ENCODE measurements around the gene TSPAN1.
A peak's percentile ranks its signal among the peaks of the same experiment; 100 is the strongest.

Gene TSPAN1

GRCh38 chr1:46180082-46180616, 5.3 kb downstream of the TSPAN1 start:
- no CpG with 5 or more reads among the region's 12 CpGs for WGBS (ENCODE audit: extremely low coverage, insufficient coverage, low lambda C conversion rate)
- Histone ChIP-seq H3K79me1 (ENCODE audit: low read length) (no peaks in the 10 kb centered on the region), H3K4ac (ENCODE audit: low read depth, low read length) (no peak overlapping the region), H3K9ac (ENCODE audit: low read length) (no peak overlapping the region), H2AK5ac (ENCODE audit: low read length) (no peak overlapping the region), H3K79me2 (ENCODE audit: control insufficient read depth, insufficient read depth, low read length) (no peaks in the 10 kb centered on the region), H3K36me3 (ENCODE audit: control insufficient read depth, insufficient read depth, low read length) (no peaks in the 10 kb centered on the region), H3K27ac (ENCODE audit: low read depth, low read length) (no peak overlapping the region), H4K5ac (ENCODE audit: low read length) (no peak overlapping the region), H2BK5ac (ENCODE audit: low read length) (no peak overlapping the region), H3K23ac (ENCODE audit: low read length) (no peak overlapping the region), H3K4me3 (ENCODE audit: low read length) (no peak overlapping the region), H4K8ac (ENCODE audit: low read depth, low read length) (no peak overlapping the region), H3K56ac (ENCODE audit: low read length) (no peak overlapping the region), H3K4me1 (ENCODE audit: control insufficient read depth, low read depth, low read length) (peaks cover 3% of the 10 kb centered on the region), H3K27me3 (ENCODE audit: insufficient read depth, low read length, poor library complexity) (no peaks in the 10 kb centered on the region), H3K18ac (ENCODE audit: low read length) (no peak overlapping the region), H3K4me2 (ENCODE audit: low read length) (no peak overlapping the region), H2BK15ac (replicated peaks; ENCODE audit: low read depth) (no peak overlapping the region), H2BK120ac (ENCODE audit: low read depth, low read length) (no peak overlapping the region)
- DNase-seq: peak; percentile 70

DNA sequence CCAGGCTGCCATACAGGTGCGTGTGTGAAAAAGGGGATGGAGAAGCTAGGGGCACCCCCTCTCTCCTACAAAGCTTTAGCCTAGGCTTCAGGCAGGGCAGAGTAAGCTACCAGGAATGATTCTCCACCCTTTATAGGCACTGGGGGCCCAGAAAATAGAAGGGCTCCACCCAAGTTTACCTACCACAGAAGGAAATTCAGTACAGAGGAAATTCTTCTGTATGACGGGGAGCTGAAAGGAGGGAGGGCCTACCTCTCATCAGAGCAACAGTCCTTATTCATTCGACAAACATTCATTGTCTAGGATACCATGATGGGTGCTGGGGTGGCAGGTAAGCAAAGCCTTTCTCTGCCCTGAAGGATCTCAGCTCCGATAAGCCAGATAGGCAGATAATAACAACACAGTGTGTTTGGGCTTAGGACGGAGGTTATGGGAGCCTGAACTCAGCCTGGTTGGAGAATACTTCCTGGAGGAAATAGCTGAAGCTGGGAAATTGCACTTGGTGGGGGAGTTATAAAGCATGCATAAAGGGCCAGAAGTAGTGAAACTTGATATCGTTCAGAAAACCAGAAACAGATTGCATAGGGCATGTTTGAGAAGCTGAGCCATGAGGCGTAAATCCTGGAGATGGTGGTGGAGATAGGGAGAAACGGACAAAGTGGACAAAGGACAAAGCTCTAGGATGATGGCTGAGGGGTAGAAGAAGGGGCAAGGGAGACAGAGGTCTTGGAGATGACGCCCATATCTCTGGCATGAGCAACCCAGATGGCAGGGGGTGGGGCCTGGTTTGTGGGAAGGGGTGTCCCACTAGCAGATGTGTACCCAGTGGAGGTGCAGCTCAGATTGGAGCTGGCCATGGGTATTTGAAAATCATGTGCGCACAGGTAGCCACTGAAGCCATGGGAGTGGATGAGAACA, 6.7 kb downstream of the TSPAN1 start:
- Histone ChIP-seq H3K4me3 (ENCODE audit: low read length) (no peak overlapping the region), H4K5ac (ENCODE audit: low read length) (no peak overlapping the region), H3K9ac (ENCODE audit: low read length) (no peak overlapping the region), H3K27me3 (ENCODE audit: insufficient read depth, low read length, poor library complexity) (no peaks in the 10 kb centered on the region), H3K27ac (ENCODE audit: low read depth, low read length) (no peak overlapping the region), H3K79me1 (ENCODE audit: low read length) (no peaks in the 10 kb centered on the region), H2BK120ac (ENCODE audit: low read depth, low read length) (no peak overlapping the region), H3K23ac (ENCODE audit: low read length) (peak overlapping the region; percentile 38), H3K4ac (ENCODE audit: low read depth, low read length) (no peak overlapping the region), H2AK5ac (ENCODE audit: low read length) (no peak overlapping the region), H3K4me1 (ENCODE audit: control insufficient read depth, low read depth, low read length) (no peaks in the 10 kb centered on the region), H3K79me2 (ENCODE audit: control insufficient read depth, insufficient read depth, low read length) (no peaks in the 10 kb centered on the region), H3K56ac (ENCODE audit: low read length) (no peak overlapping the region), H3K4me2 (ENCODE audit: low read length) (no peak overlapping the region), H4K8ac (ENCODE audit: low read depth, low read length) (no peak overlapping the region), H3K18ac (ENCODE audit: low read length) (no peak overlapping the region), H2BK5ac (ENCODE audit: low read length) (no peak overlapping the region), H2BK15ac (replicated peaks; ENCODE audit: low read depth) (no peak overlapping the region), H3K36me3 (ENCODE audit: control insufficient read depth, insufficient read depth, low read length) (no peaks in the 10 kb centered on the region)
- no CpG with 5 or more reads among the region's 10 CpGs for WGBS (ENCODE audit: extremely low coverage, insufficient coverage, low lambda C conversion rate)
- DNase-seq: no peak

DNA sequence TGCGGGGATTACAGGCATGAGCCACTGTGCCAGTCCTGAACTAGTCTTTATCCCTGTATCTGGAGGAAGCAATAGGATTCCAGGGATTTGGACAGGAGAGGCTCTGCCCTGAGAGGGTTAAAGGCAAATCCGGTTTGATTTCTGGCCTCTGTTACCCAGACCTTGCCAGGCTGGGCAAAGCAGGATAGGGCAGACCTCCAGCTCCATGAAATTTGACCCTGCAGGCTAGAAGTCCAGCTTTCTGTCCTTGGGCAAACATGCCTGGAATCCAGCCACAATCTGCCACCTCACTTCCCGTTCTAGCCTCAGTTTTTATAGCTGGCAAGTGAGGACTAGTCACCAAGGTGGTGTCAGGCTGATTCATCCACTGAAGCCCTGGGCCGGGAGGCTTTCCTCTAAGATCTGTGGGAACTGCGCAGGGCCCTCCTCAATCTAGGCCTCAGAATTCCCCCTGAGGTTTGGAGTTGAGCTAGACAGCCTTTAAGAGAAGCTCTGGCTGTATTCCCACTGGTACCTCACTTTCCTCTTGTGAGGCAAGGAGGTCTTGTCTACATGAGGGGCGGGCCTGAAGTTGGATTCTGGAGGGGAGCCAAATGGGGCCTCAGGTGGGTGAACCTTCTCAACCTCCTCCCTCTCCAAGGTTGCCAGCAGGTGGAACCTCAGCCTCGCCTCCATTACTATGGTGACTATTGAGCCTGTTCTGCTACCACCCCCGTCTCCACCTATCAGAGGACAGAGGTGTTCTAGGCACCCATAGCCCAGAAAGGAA, 8.4 kb downstream of the TSPAN1 start:
- no peak overlapping the region for H3K9ac ChIP-seq (ENCODE audit: low read length)
- H3K18ac ChIP-seq (ENCODE audit: low read length): no peak overlapping the region
- no peaks in the 10 kb centered on the region for H3K79me2 ChIP-seq (ENCODE audit: control insufficient read depth, insufficient read depth, low read length)
- H3K36me3 ChIP-seq (ENCODE audit: control insufficient read depth, insufficient read depth, low read length): peaks cover 3% of the 10 kb centered on the region
- no peak overlapping the region for H2BK5ac ChIP-seq (ENCODE audit: low read length)
- no CpG with 5 or more reads among the region's 8 CpGs for WGBS (ENCODE audit: extremely low coverage, insufficient coverage, low lambda C conversion rate)
- no peak for DNase-seq
- H2AK5ac ChIP-seq (ENCODE audit: low read length): no peak overlapping the region
- no peak overlapping the region for H3K23ac ChIP-seq (ENCODE audit: low read length)
- H4K5ac ChIP-seq (ENCODE audit: low read length): no peak overlapping the region
- H3K56ac ChIP-seq (ENCODE audit: low read length): no peak overlapping the region
- H4K8ac ChIP-seq (ENCODE audit: low read depth, low read length): no peak overlapping the region
- no peak overlapping the region for H2BK120ac ChIP-seq (ENCODE audit: low read depth, low read length)
- no peak overlapping the region for H3K4me3 ChIP-seq (ENCODE audit: low read length)
- no peak overlapping the region for H2BK15ac ChIP-seq (replicated peaks; ENCODE audit: low read depth)
- H3K27me3 ChIP-seq (ENCODE audit: insufficient read depth, low read length, poor library complexity): no peaks in the 10 kb centered on the region
- no peaks in the 10 kb centered on the region for H3K79me1 ChIP-seq (ENCODE audit: low read length)
- H3K4me2 ChIP-seq (ENCODE audit: low read length): no peak overlapping the region
- no peak overlapping the region for H3K4ac ChIP-seq (ENCODE audit: low read depth, low read length)
- no peak overlapping the region for H3K27ac ChIP-seq (ENCODE audit: low read depth, low read length)
- H3K4me1 ChIP-seq (ENCODE audit: control insufficient read depth, low read depth, low read length): no peaks in the 10 kb centered on the region

DNA sequence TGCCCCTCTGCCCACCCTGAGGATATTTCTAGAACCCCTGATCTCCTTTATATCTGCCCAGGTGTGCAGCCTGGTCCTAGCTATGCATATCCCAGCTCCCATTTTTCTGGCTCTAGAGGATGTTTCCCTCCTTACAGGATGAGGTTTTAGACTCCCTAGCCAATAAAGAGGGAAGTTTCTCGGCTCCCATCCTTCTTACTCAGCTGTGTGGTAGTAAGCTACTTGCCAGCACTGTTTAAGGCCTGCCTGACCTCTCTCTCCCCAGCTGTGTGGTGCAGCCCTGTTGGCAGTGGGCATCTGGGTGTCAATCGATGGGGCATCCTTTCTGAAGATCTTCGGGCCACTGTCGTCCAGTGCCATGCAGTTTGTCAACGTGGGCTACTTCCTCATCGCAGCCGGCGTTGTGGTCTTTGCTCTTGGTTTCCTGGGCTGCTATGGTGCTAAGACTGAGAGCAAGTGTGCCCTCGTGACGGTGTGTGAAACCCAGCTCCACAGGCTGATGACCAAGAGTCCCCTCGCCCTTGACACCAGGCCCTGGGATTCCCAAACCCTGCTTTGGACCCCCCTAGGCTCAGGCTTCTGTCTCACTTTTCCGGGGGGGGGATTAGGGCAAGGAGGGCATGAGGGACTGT, 9.2 kb downstream of the TSPAN1 start:
- Histone ChIP-seq H2BK5ac (ENCODE audit: low read length) (no peak overlapping the region), H3K23ac (ENCODE audit: low read length) (no peak overlapping the region), H3K4me1 (ENCODE audit: control insufficient read depth, low read depth, low read length) (no peaks in the 10 kb centered on the region), H3K27ac (ENCODE audit: low read depth, low read length) (no peak overlapping the region), H2BK120ac (ENCODE audit: low read depth, low read length) (no peak overlapping the region), H3K79me1 (ENCODE audit: low read length) (no peaks in the 10 kb centered on the region), H4K5ac (ENCODE audit: low read length) (no peak overlapping the region), H3K4me3 (ENCODE audit: low read length) (no peak overlapping the region), H3K79me2 (ENCODE audit: control insufficient read depth, insufficient read depth, low read length) (no peaks in the 10 kb centered on the region), H3K9ac (ENCODE audit: low read length) (no peak overlapping the region), H4K8ac (ENCODE audit: low read depth, low read length) (no peak overlapping the region), H2AK5ac (ENCODE audit: low read length) (no peak overlapping the region), H3K4me2 (ENCODE audit: low read length) (no peak overlapping the region), H3K56ac (ENCODE audit: low read length) (no peak overlapping the region), H3K4ac (ENCODE audit: low read depth, low read length) (no peak overlapping the region), H3K36me3 (ENCODE audit: control insufficient read depth, insufficient read depth, low read length) (peaks cover 3% of the 10 kb centered on the region), H3K27me3 (ENCODE audit: insufficient read depth, low read length, poor library complexity) (no peaks in the 10 kb centered on the region), H3K18ac (ENCODE audit: low read length) (no peak overlapping the region), H2BK15ac (replicated peaks; ENCODE audit: low read depth) (no peak overlapping the region)
- WGBS (ENCODE audit: extremely low coverage, insufficient coverage, low lambda C conversion rate): no CpG with 5 or more reads among the region's 12 CpGs
- no peak for DNase-seq

DNA sequence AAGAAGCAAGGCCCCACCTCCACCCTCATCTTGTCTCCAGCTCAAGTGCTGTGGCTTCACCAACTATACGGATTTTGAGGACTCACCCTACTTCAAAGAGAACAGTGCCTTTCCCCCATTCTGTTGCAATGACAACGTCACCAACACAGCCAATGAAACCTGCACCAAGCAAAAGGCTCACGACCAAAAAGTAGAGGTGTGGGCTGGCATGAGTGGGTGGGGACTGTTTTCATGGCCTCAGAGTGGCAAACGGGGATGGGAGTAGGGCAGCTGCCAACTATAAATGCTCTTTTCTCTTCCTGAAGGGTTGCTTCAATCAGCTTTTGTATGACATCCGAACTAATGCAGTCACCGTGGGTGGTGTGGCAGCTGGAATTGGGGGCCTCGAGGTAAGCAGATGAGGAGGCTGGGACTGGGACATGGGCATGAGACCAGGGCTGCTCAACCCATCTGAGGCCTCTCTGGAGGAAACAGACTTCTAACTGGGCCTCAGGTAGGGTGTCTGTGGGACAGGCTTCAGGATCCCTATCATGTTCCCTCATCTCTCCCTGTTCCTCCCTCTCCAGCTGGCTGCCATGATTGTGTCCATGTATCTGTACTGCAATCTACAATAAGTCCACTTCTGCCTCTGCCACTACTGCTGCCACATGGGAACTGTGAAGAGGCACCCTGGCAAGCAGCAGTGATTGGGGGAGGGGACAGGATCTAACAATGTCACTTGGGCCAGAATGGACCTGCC, 10.2 kb downstream of the TSPAN1 start:
- Histone ChIP-seq H2BK120ac (ENCODE audit: low read depth, low read length) (no peak overlapping the region), H4K8ac (ENCODE audit: low read depth, low read length) (no peak overlapping the region), H3K79me1 (ENCODE audit: low read length) (no peaks in the 10 kb centered on the region), H3K18ac (ENCODE audit: low read length) (no peak overlapping the region), H3K4me1 (ENCODE audit: control insufficient read depth, low read depth, low read length) (no peaks in the 10 kb centered on the region), H3K4me2 (ENCODE audit: low read length) (no peak overlapping the region), H2AK5ac (ENCODE audit: low read length) (no peak overlapping the region), H3K4me3 (ENCODE audit: low read length) (no peak overlapping the region), H3K56ac (ENCODE audit: low read length) (no peak overlapping the region), H3K79me2 (ENCODE audit: control insufficient read depth, insufficient read depth, low read length) (no peaks in the 10 kb centered on the region), H3K23ac (ENCODE audit: low read length) (no peak overlapping the region), H3K9ac (ENCODE audit: low read length) (no peak overlapping the region), H3K27me3 (ENCODE audit: insufficient read depth, low read length, poor library complexity) (no peaks in the 10 kb centered on the region), H2BK5ac (ENCODE audit: low read length) (no peak overlapping the region), H3K36me3 (ENCODE audit: control insufficient read depth, insufficient read depth, low read length) (peaks cover 3% of the 10 kb centered on the region), H4K5ac (ENCODE audit: low read length) (no peak overlapping the region), H3K4ac (ENCODE audit: low read depth, low read length) (no peak overlapping the region), H3K27ac (ENCODE audit: low read depth, low read length) (no peak overlapping the region), H2BK15ac (replicated peaks; ENCODE audit: low read depth) (no peak overlapping the region)
- DNase-seq: no peak
- no CpG with 5 or more reads among the region's 7 CpGs for WGBS (ENCODE audit: extremely low coverage, insufficient coverage, low lambda C conversion rate)
